GM18507 (cell line): ENCODE results near the gene TMPRSS11E.
"Not testable (repeated sequence)": the region's sequence is repeated elsewhere in the genome, so short reads cannot be mapped to it uniquely, and the experiment has no call there.

ENCODE experiments used
- DNase-seq: peaks from one replicate; pipeline ENCODE4 v3.0.0; 2011; ENCODE audit warnings: low read depth; ENCODE audit not compliant: insufficient read length; ENCODE audit errors: extremely low spot score
- FAIRE-seq: peaks from 2 replicates; lab custom pipeline; 2011; peaks lifted over from hg19 to GRCh38; lab: Jason Lieb, UNC

TMPRSS11E gene

DNA sequence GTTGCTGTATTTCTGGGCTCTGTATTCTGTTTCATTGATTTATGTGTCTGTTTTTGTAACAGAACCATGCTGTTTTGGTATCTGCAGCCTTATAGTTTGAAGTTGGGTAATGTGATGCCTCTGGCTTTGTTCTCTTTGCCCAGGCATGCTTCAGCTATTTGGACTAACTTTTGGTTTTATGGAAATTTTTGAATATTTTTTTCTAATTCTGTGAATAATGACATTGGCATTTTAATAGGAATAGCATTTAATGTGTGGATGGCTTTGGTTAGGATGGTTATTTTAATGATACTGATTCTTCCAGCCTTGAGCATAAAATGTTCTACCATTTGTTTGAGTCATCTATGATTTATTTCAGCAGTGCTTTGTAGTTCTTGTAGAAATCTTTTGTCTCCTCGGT is 75.0 kb downstream of the TMPRSS11E start:
- not testable (repeated sequence) for DNase-seq, FAIRE-seq

- FAIRE-seq (no peak), DNase-seq (no peak)
These were observed 88.7 kb downstream of the TMPRSS11E start for GRCh38 chr4:68535974-68536373.

DNA sequence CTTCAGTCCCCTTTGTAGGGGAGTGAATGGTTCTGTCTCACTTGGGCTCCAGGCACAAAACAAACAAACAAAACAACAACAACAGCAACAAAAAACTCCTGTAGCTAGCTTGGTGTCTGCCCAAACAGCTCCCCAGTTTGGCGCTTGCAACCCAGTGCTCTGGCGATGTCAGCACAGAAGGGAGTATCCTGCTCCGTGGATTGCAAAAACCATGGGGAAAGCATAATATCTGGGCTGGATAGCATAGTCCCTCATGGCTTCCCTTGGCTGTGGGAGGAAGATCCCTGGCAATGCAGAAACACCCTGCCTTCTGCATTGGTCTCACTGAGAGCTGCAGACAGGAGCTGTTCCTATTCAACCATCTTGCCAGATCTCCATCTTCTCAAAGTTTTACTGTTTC is 89.1 kb downstream of the TMPRSS11E start:
- FAIRE-seq (no peak), DNase-seq (no peak)

- FAIRE-seq, DNase-seq: not testable (repeated sequence)
These were observed 95.5 kb downstream of the TMPRSS11E start for GRCh38 chr4:68542742-68543141.
